Measurements from ENCODE around the gene APEH. TPM values are rescaled to one million over a fixed set of nuclear protein-coding genes. Genes with fewer than 3 reads are reported as not detected.

APEH gene
- polyA plus RNA-seq, 1 donor from 2014 or later = 98.4 TPM

DNA sequence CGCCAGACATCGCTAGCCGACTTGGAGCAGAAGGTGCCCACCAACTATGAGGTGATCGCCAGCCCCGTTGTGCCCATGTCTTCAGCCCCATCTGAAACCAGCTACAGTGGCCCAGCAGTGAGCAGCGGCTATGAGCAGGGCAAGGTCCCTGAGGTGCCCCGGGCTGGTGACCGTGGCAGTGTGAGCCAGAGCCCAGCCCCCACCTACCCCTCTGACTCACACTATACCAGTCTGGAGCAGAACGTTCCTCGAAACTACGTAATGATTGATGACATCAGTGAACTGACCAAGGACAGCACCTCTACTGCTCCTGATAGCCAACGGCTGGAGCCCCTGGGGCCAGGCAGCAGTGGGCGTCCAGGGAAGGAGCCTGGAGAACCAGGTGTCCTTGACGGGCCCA, 12.9 kb upstream of the APEH start:
- TF ChIP-seq EP300 (conservative IDR thresholded peaks at IDR 0.05; ENCODE audit: poor library complexity, severe bottlenecking) (no peak), EZH2 (IDR thresholded peaks at IDR 0.05; ENCODE audit: borderline replicate concordance, insufficient read depth, low read length, poor library complexity, severe bottlenecking) (no peak), REST (IDR thresholded peaks at IDR 0.05; ENCODE audit: borderline replicate concordance) (no peak), MXI1 (conservative IDR thresholded peaks at IDR 0.05; ENCODE audit: poor library complexity, severe bottlenecking) (no peak), SMC3 (conservative IDR thresholded peaks at IDR 0.05; ENCODE audit: poor library complexity) (no peak), RAD21 (conservative IDR thresholded peaks at IDR 0.05) (no peak), TAF1 (IDR thresholded peaks at IDR 0.05; ENCODE audit: low read depth) (no peak), POLR2AphosphoS5 (IDR thresholded peaks at IDR 0.05) (no peak)
- no peak overlapping the region for H3K27ac ChIP-seq (ENCODE audit: low read length)
- no peak overlapping the region for H3K4me3 ChIP-seq (ENCODE audit: low read length)

DNA sequence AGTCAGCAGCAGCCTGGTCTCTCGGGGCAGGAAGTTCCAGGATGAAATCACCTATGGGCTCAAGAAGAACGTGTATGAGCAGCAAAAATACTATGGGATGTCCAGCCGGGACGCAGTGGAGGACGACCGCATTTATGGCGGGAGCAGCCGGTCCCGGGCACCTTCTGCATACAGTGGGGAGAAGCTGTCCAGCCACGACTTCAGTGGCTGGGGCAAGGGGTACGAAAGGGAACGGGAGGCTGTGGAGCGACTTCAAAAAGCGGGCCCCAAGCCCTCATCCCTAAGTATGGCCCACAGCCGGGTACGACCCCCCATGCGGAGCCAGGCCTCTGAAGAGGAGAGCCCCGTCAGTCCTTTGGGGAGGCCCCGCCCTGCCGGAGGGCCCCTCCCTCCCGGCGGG, 12.1 kb upstream of the APEH start:
- Histone ChIP-seq H3K9me2 (ENCODE audit: insufficient read depth, low read length) (no peaks in the 10 kb centered on the region), H3K4me2 (ENCODE audit: low read length) (no peak overlapping the region), H3K79me2 (replicated peaks; ENCODE audit: insufficient read depth, low read length) (no peaks in the 10 kb centered on the region), H3K4me3 (ENCODE audit: low read length) (no peak overlapping the region), H3K9me3 (ENCODE audit: low read length) (no peaks in the 10 kb centered on the region), H2AFZ (ENCODE audit: low read depth, low read length) (no peak overlapping the region), H3K27me3 (ENCODE audit: insufficient read depth, low read depth, low read length) (no peaks in the 10 kb centered on the region), H3K27ac (ENCODE audit: low read length) (no peak overlapping the region), H3K9ac (ENCODE audit: low read length) (no peak overlapping the region), H4K20me1 (ENCODE audit: insufficient read depth) (no peaks in the 10 kb centered on the region), H3F3A (ENCODE audit: insufficient read depth, low read length, poor library complexity, severe bottlenecking) (no peaks in the 10 kb centered on the region), H3K36me3 (ENCODE audit: insufficient read depth, low read length) (no peaks in the 10 kb centered on the region)
- TF ChIP-seq RAD21 (conservative IDR thresholded peaks at IDR 0.05) (no peak), MXI1 (conservative IDR thresholded peaks at IDR 0.05; ENCODE audit: poor library complexity, severe bottlenecking) (no peak)

More for the DNA sequence above, 12.9 kb upstream of the APEH start:
- no peaks in the 10 kb centered on the region for H3K36me3 ChIP-seq (ENCODE audit: insufficient read depth, low read length)
- H3K4me2 ChIP-seq (ENCODE audit: low read length) = no peak overlapping the region
- no peak overlapping the region for H2AFZ ChIP-seq (ENCODE audit: low read depth, low read length)
- H4K20me1 ChIP-seq (ENCODE audit: insufficient read depth) = no peaks in the 10 kb centered on the region
- H3K9ac ChIP-seq (ENCODE audit: low read length) = no peak overlapping the region
- H3K9me2 ChIP-seq (ENCODE audit: insufficient read depth, low read length) = no peaks in the 10 kb centered on the region
- no peaks in the 10 kb centered on the region for H3K9me3 ChIP-seq (ENCODE audit: low read length)
- no peaks in the 10 kb centered on the region for H3F3A ChIP-seq (ENCODE audit: insufficient read depth, low read length, poor library complexity, severe bottlenecking)
- no peaks in the 10 kb centered on the region for H3K79me2 ChIP-seq (replicated peaks; ENCODE audit: insufficient read depth, low read length)
- no peaks in the 10 kb centered on the region for H3K27me3 ChIP-seq (ENCODE audit: insufficient read depth, low read depth, low read length)

DNA sequence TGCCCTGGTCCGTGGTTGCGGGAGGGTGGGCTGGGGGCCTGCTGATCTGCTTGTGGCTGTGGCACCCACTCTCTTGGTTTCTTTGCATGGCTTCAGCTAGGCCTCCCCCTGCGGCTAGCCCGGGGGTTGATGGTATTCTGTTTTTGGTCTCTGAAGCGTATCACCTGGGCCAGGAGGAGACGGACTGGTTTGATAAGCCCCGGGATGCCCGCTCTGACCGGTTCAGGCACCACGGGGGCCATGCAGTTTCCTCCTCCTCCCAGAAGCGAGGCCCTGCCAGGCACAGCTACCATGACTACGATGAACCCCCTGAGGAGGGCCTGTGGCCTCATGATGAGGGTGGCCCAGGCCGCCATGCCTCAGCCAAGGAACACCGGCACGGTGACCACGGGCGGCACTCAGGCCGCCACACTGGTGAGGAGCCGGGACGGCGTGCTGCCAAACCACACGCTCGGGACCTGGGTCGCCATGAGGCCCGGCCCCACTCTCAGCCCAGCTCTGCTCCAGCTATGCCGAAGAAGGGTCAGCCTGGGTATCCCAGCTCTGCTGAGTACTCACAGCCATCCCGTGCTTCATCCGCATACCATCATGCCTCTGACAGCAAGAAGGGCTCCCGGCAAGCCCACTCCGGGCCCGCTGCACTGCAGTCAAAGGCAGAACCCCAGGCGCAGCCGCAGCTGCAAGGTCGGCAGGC, 11.3 kb upstream of the APEH start:
- no peaks in the 10 kb centered on the region for H3K79me2 ChIP-seq (replicated peaks; ENCODE audit: insufficient read depth, low read length)
- no peak for TF ChIP-seq TAF1 (IDR thresholded peaks at IDR 0.05; ENCODE audit: low read depth)
- no peak for TF ChIP-seq EP300 (conservative IDR thresholded peaks at IDR 0.05; ENCODE audit: poor library complexity, severe bottlenecking)
- no peak for TF ChIP-seq CTCF (IDR thresholded peaks at IDR 0.05; ENCODE audit: poor library complexity, severe bottlenecking)
- no peak for TF ChIP-seq RAD21 (conservative IDR thresholded peaks at IDR 0.05)
- TF ChIP-seq REST (IDR thresholded peaks at IDR 0.05; ENCODE audit: borderline replicate concordance) = no peak
- TF ChIP-seq MXI1 (conservative IDR thresholded peaks at IDR 0.05; ENCODE audit: poor library complexity, severe bottlenecking) = no peak
- TF ChIP-seq POLR2AphosphoS5 (IDR thresholded peaks at IDR 0.05) = no peak
- TF ChIP-seq SMC3 (conservative IDR thresholded peaks at IDR 0.05; ENCODE audit: poor library complexity) = no peak
- TF ChIP-seq EZH2 (IDR thresholded peaks at IDR 0.05; ENCODE audit: borderline replicate concordance, insufficient read depth, low read length, poor library complexity, severe bottlenecking) = no peak
- no peaks in the 10 kb centered on the region for H3K9me3 ChIP-seq (ENCODE audit: low read length)
- no peaks in the 10 kb centered on the region for H3K9me2 ChIP-seq (ENCODE audit: insufficient read depth, low read length)
- H3K36me3 ChIP-seq (ENCODE audit: insufficient read depth, low read length) = no peaks in the 10 kb centered on the region
- no peak overlapping the region for H3K9ac ChIP-seq (ENCODE audit: low read length)
- H3K27ac ChIP-seq (ENCODE audit: low read length) = no peak overlapping the region
- no peak overlapping the region for H3K4me2 ChIP-seq (ENCODE audit: low read length)
- H4K20me1 ChIP-seq (ENCODE audit: insufficient read depth) = no peaks in the 10 kb centered on the region
- H3K4me3 ChIP-seq (ENCODE audit: low read length) = no peak overlapping the region
- no peak overlapping the region for H2AFZ ChIP-seq (ENCODE audit: low read depth, low read length)
- H3F3A ChIP-seq (ENCODE audit: insufficient read depth, low read length, poor library complexity, severe bottlenecking) = no peaks in the 10 kb centered on the region
- H3K27me3 ChIP-seq (ENCODE audit: insufficient read depth, low read depth, low read length) = no peaks in the 10 kb centered on the region

Measured in neural cell (in vitro differentiated cells).